NCI-H748 treated with DMSO at 0.1 percent for 48 hours (cell line): Measurements from ENCODE around the gene ARHGAP42.
"Not testable (repeated sequence)": the region's sequence is repeated elsewhere in the genome, so short reads cannot be mapped to it uniquely, and the experiment has no call there.

Experiments
- DNase-seq: peaks from one replicate; lab custom pipeline; 2025; lab: John Stamatoyannopoulos, UW

The ARHGAP42 gene

DNA sequence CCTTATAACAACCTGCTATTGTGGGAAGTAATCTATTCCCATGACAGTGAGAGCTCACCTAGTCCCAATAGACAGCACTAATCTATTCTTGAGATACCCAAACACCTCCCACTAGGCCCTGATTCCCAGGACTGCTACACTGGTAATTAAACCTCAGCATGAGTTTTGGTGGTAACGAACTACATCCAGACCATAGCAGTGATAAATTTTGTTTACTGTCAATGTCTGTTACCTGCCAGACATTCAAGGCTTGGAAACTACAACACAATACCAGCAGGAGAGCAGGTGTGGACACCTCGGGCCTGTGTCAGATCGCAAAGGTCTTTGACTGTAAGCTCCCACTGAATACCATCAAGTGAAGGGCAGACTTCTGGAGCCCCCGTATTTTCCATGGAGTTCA lies 187.1 kb downstream of the ARHGAP42 start:
- DNase-seq: no peak

DNA sequence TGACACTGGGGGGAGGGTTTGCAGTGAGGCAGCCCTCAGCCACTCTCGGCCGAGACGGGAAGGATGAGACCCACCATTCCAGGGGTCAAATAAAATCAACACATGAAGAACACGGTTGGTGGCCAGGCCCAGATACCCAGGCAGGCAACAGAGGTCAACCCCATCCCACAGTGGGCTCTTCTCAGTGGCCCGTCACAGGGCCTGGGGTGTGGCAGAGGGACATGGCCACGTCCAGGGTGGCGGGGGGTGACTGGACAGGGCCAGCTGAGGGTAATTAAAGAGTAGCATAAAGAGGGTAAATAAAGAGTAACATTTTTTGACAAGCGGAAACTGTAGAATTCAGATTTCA lies 188.4 kb downstream of the ARHGAP42 start:
- no peak for DNase-seq

DNA sequence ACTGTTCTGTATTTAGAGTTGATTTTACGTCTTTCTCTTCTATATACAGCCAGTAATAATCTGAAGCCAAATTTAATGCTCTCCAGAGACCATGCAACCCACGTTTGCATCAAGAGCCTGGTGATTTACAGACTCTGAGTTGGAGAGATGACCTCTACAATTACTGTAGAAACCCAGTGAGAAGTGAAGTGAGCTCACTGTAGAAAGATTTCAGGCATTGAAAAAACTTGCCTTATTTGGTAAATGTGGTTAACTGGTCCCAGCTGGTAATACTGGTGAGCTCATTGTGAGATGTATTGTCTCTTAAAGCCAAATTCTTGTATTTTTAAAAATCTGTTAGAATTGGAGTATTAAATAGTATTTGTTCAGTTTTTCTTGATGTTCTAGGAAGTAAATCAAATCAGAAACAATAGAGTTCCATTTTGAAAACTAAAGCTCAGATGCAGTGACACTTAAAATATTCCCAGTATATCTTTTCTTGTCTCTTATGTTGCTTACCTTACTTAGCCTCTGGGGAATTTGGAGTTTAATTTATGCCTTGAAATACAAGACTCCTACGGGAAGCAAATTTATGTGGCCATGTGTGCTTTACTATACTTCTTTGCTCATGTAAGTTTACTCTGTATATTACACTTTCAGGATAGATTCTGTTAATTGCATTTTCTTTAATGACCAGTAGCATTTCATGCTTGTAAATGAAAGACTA lies 189.9 kb downstream of the ARHGAP42 start:
- no peak for DNase-seq

DNA sequence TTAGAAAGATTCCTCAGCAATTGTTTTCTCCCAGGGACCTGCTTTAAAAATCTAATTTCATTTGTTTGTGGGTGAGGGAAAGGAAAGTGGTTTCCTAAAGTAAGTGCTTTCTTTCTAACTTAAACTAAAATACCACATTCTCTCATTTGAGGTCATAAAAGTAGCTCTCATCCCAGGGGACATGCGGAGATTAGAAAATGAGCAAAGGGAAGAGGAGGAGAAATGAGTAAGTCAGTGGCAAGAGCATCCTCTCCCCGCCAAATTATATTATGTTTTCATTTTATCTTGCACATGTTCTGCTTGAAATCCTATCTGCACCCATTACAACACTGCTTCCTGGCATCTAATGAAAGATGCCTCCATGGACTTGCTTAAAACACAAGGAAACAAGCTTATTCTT lies 191.4 kb downstream of the ARHGAP42 start:
- DNase-seq: no peak

DNA sequence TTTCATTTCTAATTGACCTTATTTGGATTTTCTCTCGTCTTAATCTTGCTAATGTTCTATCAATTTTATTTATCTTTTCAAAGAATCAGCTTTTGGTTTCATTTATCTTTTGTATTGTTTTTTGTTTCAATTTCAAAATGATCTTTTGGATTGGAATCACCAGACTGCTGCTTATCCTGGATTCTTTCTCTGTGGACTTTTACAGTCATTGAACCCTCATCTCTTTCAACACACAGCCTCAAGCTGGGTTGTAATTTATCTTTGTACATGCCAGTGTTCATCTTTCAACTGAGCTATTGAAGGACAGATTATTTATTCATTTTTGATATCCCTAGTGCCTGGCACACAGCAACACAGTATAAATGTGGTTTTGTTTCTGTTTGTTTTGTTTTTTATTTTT lies 195.9 kb downstream of the ARHGAP42 start:
- no peak for DNase-seq

DNA sequence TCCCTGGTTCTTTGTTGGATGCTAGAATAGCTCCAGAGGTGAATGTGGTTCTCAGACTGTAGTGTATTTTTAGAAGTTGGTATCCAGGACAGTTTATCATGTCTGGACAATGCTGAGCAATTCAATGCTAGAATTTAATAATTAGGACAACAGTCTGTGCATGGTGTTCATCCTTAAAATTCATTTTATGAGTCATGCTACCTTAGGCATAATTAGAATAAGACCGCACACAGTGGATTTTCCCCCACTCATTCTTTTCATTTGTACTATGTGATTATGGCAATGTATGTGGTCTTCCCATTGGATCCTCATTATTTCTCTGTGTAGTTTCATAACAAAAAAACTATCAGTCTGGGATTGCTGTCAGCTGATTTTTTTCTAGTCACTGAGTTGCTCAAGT lies 196.7 kb downstream of the ARHGAP42 start:
- no peak for DNase-seq

DNA sequence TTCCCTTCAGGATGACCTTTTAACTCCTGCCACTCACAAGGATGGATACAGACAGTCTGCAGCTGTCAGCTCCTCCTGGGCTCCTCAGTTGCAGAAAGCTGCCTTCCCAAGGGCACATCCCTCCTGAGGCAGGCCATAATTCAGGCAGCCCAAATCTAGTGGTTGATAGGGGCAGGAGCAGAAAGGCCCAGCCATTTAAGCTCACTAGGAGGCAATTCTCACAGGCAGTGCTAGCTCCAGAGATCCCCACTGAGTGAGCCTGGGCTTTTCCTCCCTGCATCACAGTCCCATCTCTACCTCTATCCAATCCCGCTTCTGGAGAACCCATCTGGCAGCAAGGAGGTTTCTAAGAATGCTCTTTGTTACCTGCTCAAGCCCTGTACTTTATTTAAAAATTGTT lies 200.6 kb downstream of the ARHGAP42 start:
- no peak for DNase-seq

DNA sequence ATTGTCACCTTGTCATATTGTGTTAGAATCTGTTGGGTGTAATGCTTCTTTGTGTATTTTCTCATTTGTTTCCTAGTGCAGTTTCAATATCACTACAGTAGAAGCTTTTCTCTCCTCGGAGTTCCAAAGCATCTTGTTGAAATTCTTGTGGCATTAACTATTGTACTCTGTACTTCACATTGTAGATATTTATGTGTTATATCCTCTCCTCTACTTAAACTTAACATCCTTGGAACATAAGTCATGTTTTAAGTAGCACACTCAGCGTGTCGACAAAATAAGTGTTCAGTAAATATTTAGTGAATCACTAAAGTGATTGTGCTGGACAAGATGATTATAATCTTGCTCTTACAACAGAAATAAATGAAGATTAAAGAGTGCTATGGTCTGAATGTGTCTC lies 201.7 kb downstream of the ARHGAP42 start:
- DNase-seq: no peak

DNA sequence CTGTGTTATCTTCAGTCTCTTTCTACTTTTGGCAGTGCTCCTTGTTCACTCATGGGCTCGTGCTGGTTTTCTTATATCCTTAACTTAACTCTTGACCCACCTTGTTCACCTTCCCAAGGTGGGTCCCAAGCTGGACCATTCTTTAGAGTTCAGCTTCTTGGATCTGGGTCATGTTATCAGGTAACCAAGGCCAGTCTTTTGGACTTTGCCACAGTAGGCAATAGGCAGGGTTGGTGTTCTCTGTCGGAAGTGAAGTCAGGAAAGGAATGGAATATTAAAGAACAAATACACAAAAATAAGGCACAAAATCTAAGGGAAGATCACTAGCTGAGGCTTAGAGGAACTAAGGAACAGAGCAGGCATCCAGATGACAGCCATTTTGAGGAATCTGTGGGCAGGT lies 202.7 kb downstream of the ARHGAP42 start:
- DNase-seq: no peak

DNA sequence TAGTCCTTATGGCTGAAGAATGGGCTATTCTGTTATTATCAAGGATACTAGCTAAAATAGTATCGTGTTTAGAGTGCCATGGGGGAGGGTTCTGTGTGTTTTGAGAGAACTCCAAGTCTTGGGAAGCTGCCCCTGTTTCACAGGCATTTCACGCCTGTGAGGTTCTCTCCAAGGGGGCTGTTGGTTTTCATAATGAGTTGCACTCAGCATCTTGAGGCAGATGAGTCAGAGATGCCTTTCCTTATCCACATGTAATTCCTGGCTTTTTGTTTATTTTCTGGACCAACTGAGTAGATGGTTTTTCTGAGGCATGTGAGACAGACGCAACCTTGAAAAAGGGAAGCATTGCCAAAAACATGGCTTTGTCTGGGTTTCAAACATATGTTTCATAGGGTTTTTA lies 203.7 kb downstream of the ARHGAP42 start:
- no peak for DNase-seq

DNA sequence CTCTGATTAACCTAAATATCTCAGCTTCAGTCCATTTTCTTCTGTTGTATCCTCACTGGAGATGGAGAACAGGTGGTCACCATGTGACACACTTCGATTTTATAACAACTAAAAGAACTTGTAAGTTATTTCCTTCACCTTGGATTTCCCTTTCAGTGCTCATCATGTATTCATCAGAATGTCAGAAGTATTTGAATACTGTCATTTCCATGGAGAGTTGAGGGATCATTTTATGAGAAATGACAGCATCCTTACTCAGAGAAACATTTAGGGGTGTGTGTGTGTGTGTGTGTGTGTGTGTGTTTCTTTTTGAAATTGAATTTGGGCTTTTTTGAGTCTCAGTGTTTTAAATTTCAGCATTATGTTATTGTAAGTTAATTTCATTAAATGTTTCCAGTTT lies 205.8 kb downstream of the ARHGAP42 start:
- DNase-seq: no peak

DNA sequence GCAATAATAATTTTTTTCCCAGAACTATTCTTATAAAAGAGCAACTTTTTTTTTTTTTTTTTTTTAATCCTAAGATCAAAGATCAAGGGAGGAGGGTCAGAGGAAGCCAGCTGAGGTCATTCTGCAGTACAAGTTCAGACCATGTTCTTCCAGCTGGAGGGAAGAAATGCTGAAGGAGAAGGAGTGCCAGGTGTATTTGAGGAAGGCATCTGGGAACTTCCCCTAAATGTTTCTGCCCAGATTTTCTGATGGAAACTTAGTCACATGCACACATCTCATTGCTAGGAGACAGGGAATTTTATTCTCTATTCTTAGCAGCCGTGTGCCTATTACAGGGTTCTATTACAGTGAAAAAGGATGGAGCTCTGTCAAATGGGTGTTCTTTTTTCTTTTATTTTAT lies 208.4 kb downstream of the ARHGAP42 start:
- no peak for DNase-seq

DNA sequence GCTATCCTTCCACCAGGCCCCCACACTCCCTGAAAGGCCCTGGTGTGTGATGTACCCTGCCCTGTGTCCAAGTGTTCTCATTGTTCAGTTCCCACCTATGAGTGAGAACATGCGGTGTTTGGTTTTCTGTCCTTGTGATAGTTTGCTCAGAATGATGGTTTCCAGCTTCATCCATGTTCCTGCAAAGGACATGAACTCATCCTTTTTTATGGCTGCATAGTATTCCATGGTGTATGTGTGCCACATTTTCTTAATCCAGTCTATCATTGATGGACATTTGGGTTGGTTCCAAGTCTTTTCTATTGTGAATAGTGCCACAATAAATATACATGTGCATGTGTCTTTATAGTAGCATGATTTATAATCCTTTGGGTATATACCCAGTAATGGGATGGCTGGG lies 208.9 kb downstream of the ARHGAP42 start:
- not testable (repeated sequence) for DNase-seq

DNA sequence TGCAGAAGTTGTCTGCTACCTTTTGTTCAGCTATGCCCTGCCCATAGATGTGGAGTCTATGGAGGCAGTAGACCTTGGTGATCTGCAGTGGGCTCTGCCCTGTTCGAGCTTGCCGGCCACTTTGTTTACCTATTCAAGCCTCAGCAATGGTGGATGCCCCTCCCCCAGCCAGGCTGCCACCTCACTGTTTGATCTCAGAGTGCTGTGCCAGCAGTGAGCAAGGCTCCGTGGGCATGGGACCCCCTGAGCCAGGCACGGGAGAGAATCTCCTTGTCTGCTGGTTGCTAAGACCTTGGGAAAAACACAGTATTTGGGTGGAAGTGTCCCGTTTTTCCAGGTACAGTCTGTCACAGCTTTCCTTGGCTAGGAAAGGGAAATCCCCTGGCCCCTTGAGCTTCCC lies 214.4 kb downstream of the ARHGAP42 start:
- not testable (repeated sequence) for DNase-seq

DNA sequence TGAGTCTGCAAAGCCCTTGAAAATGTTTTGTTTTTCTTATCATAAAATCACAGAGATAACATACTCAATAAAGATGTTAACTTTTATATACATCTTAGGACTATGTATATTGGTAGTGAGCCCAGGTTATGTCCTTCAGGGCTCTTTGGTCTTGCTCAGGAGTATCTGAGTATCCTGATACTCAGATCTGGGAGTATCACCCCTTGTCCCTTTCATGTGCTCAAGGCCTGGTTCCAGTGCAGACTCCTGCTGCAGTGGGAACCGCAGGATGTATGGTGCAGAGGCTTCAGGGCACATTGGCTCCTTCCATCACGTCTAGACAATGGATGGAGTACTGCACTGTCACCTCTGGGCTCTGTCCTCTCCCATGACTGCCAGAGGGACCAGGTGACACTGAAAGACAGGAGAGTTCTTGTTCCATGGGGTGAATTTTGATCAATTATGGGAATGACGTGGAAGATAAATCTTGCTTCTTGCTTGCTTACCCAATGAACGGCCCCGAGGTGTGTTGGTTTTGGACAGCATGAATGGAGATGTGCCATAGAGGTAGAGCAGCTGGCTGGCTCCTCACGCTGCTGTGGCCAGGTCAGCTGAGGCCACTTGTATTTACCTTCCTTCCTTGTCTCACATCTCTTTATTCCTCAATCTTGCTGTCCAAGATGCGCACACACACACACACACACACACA lies 215.5 kb downstream of the ARHGAP42 start:
- no peak for DNase-seq

DNA sequence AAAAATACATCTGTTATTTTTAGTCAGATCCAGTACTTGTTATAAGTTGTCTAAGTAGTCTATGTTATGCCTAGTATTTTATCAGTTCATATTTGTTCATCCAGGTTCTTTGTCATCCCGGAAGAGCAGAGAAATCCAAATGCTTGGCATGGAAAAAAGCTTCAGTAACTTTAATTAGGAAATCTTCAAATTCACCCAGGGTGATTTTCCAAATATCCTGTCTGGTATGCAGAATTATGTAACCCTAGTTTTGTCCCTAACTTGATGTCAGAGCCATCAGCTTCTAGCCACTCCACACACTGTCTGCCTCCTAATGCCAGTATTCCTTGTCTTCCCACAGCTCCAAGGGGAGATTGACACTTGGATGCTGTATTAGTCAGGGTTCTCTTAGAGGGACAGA lies 216.2 kb downstream of the ARHGAP42 start:
- no peak for DNase-seq

DNA sequence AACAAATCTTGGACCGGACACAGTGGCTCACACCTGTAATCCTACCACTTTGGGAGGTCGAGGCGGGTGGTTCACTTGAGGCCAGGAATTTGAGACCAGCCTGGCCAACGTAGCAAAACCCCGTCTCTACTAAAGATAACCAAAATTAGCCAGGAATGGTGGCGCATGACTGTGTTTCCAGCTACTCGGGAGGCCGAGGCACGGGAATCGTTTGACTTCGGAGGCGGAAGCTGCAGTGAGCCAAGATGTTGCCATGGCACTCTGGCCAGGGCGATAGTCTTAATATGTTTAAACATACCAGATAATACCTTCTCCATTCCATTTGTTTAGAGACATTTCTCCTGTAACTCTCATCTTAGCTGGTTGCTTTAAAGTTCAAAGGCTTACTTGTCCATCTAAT lies 218.6 kb downstream of the ARHGAP42 start:
- no peak for DNase-seq

DNA sequence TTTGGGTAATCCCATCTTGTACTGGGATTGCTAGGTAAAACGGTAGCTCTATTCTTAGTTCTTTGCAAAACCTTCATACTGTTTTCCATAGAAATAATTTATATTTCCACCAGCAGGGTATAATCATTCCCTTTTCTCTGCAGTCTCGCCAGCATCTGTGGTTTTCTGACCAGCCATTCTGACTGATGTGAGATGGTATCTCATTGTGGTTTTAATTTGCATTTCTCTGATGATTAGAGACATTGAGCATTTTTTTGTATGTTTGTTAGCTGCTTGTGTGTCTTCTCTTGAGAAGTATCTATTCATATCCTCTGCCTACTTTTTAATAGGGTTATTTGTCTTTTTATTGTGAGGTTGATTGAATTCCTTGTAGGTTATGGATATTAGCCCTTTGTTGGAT lies 221.7 kb downstream of the ARHGAP42 start:
- no peak for DNase-seq

DNA sequence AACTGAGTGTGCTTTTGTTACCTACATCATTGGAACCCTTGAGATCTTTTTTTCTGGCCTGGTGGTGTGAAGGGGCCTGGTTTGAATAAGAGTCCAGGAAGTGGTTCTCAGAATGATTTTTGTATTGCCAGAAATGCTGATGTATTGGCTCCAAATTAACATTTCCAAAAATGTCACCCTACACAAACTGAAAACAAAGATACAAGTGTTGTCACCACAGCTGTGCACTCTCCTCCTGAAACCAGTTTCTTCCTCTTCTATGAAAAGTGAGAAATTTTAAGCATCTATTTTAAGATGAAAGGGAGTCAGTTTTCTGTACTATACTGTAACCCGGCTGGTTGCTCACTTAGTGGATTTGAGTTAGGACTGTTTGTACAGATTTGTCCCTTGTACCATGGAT lies 223.7 kb downstream of the ARHGAP42 start:
- no peak for DNase-seq

DNA sequence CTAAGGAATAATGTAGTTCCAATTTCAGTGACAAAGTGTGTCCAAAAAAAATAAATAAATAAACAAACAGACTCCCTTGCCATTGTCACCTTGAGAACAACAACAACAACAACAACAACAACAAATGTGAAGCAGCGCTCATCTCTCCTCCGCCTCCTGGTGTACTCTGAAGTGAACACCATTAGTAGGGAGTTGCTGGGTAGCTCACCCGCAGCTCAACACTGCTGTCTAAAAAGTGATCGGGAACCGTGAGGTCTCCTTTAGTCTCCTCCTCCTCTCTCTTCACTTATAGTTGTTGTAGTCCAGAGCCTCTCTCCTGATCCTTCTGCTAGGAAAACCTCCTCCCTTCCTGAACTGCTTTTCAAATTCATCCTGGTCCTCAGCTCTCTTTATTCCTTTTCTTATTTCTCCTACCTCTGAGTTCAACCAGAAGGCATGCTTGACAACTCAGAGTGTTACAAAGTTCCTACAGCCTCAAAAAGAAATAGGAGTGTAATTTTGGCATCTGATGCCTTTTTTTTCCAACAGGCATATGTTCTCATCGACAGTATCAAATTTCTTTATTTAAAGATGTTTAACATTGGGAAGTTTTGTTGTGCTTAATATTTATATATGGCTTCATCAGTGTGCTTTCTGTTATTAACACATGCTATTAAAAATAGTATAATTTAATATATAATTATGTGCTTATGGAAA lies 227.5 kb downstream of the ARHGAP42 start:
- no peak for DNase-seq

DNA sequence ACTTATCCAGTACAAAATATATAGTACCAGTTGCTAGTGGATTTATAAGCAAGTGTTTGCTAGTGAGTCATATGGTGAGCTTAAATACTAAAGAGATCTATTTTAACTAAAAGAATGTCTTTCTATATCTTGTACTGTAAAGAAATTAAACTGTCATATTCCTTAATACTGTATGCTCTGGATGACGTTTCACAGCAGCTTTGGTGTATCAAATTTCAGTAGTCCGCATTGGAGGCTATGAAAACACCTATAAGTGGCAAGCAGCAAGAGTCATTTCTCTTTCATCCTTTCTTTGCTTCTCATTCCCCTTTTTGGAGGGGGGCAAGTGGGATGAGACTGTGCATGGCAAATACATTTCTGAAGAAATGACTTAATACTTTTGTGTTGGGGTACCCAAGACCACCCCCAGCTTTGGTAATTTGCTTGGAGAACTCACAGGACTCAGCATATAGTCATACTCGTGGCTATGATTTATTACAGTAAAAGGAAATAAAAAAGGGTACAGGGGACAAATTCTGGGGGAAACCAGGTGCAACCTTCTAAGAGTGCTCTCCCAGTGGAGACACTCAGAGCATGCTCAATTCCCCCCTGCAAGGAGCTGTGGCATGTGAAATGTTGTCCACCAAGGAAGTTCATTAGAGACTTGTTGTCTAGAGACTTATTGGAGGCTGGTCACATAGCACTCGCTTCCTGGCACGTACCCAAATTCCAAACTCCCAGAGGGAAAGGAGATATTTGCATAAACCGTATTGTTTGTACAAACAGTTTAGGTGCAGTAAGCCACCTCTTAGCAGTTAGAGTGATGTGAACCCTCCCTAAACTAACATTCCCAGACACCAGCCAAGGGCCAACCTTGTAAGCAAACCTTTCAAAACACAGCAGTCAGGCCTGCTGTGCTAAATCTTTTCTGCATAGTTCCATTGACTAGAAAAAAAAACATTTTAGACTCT lies 231.7 kb downstream of the ARHGAP42 start:
- peak; percentile 35 for DNase-seq

DNA sequence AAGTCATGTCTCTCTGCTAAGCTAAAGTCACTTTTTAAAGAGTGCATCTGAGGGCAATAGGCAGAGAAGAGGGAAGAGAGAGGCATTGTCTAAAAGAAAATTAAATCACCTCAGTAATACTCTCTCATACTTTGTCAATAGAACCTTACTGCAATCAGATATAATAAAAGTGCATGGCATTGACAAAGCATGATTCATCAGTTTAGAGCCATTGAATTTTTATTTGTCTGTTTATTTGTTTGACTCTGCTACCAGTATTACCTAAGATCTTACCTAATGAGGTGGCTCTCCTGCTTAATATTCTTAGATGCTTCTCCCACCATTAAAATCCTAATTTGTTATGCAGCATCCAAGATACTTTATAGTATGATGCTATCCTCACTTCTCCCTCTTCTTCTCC lies 233.5 kb downstream of the ARHGAP42 start:
- DNase-seq: no peak
